Fibroblast of lung (primary cell): ENCODE measurements around the gene B3GLCT. TPM values are rescaled to one million over a fixed set of nuclear protein-coding genes. Genes with fewer than 3 reads are reported as not detected.

Experiments used
- DNase-seq, 2 donors: peaks; one replicate each; pipeline versions ENCODE4 v3.0.0 to v3.0.0-alpha.2; 2010; ENCODE audit warnings: low read depth in 2 of 2
- H2AFZ ChIP-seq: 2 replicates; pipeline ENCODE4 v1.5.1; 2012; ENCODE audit warnings: low read length, control low read depth, inconsistent platforms
- H3K27ac ChIP-seq: 2 replicates; pipeline ENCODE4 v1.5.1; 2011; ENCODE audit warnings: low read length, control low read depth; ENCODE audit not compliant: insufficient read depth
- H3K27me3 ChIP-seq: 2 replicates; pipeline ENCODE4 v1.5.1; 2011; ENCODE audit warnings: mild to moderate bottlenecking, low read length; ENCODE audit not compliant: control insufficient read depth, insufficient read depth
- H3K36me3 ChIP-seq: 2 replicates; pipeline ENCODE4 v1.5.1; 2011; ENCODE audit warnings: low read length; ENCODE audit not compliant: control insufficient read depth, insufficient read depth
- H3K4me1 ChIP-seq: 2 replicates; pipeline ENCODE4 v1.5.1; 2011; ENCODE audit warnings: low read length; ENCODE audit not compliant: control insufficient read depth, insufficient read depth; ENCODE audit errors: extremely low read depth
- H3K4me2 ChIP-seq: 2 replicates; pipeline ENCODE4 v1.5.1; 2011; ENCODE audit warnings: low read length, control low read depth; ENCODE audit not compliant: insufficient read depth; ENCODE audit errors: extremely low read depth
- H3K4me3 ChIP-seq, 4 experiments: fragments of 200-600 bp in 1 of 4; sonication (generic) in 1 of 4; replicated peaks in 1 of 4; 2 replicates each; pipeline ENCODE4 v1.5.1; 2011 to 2016; ENCODE audit warnings: low read length in 4 of 4, low read depth in 3 of 4, mild to moderate bottlenecking in 3 of 4, control low read depth in 2 of 4, inconsistent platforms in 1 of 4, mixed read lengths in 1 of 4; ENCODE audit not compliant: insufficient read depth in 1 of 4; ENCODE audit errors: control extremely low read depth in 1 of 4
- H3K79me2 ChIP-seq: 2 replicates; pipeline ENCODE4 v1.5.1; 2012; ENCODE audit warnings: mild to moderate bottlenecking, low read length, inconsistent platforms; ENCODE audit not compliant: control insufficient read depth, insufficient read depth
- H3K9ac ChIP-seq: 2 replicates; pipeline ENCODE4 v1.5.1; 2011; ENCODE audit warnings: mild to moderate bottlenecking, low read length, control low read depth; ENCODE audit not compliant: insufficient read depth
- H3K9me3 ChIP-seq: 2 replicates; pipeline ENCODE4 v1.5.1; 2012; ENCODE audit warnings: low read depth, low read length; ENCODE audit not compliant: control insufficient read depth, insufficient read depth
- H4K20me1 ChIP-seq: 2 replicates; pipeline ENCODE4 v1.5.1; 2011; ENCODE audit warnings: low read length; ENCODE audit not compliant: control insufficient read depth, insufficient read depth; ENCODE audit errors: extremely low read depth
- CTCF ChIP-seq, 2 donors: IDR thresholded peaks in 1 of 2; conservative IDR thresholded peaks in 1 of 2; 1 replicate in 1 of 2; 2 replicates in 1 of 2; pipeline ENCODE4 v1.5.1; 2011 to 2012; ENCODE audit warnings: low read length in 2 of 2, control low read depth in 1 of 2, inconsistent platforms in 1 of 2, low read depth in 1 of 2, mild to moderate bottlenecking in 1 of 2
- EZH2 ChIP-seq: IDR thresholded peaks from 2 replicates; pipeline ENCODE4 v1.5.1; 2012; ENCODE audit warnings: low read length, control low read depth, mild to moderate bottlenecking; ENCODE audit errors: missing control alignments
- polyA plus RNA-seq, 2 donors: library from polyadenylated mRNA; depleted of rRNA in 1 of 2; stranded (reverse) in 1 of 2; unstranded in 1 of 2; fragments of >200 nt; gene quantifications; 2 replicates each; pipeline ENCODE4 v1.2.1, GENCODE V29; 2011 to 2012; ENCODE audit warnings: missing spikeins in 1 of 2
- total RNA-seq: library from RNA; depleted of rRNA; stranded (reverse); fragments of >200 nt; gene quantifications from 2 replicates; pipeline ENCODE4 v1.2.1, GENCODE V29; 2014

The B3GLCT gene
- total and polyA plus RNA-seq, 2 donors (not counting 1 experiment from before 2014, with no cell fraction given), result 4.4 to 7.8 TPM

DNA sequence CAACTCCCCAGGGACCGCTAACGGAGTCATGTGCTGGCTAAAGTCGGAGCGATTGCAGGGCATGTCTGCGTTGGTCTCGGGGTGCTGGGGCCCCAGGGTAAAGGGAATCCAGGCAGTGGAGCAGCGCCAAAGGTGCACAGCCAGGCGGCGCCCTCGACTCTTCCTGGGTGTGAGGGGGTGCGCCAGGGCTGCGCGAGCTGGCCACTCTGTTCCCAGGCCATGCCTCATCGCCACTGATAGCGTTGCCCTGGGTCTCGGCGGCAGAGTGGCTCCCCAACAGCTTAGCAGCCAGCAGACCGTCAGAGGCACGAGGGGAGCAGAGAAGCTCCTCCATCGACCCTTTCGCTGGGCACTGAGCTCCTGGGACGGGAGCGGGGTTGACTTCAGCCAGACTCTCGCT lies 152.7 kb downstream of the B3GLCT start:
- no peak overlapping the region for H3K4me2 ChIP-seq
- no peaks in the 10 kb centered on the region for H3K9me3 ChIP-seq
- H4K20me1 ChIP-seq, result no peaks in the 10 kb centered on the region
- H3K4me1 ChIP-seq, result no peaks in the 10 kb centered on the region
- no peak overlapping the region for H2AFZ ChIP-seq
- no peaks in the 10 kb centered on the region for H3K36me3 ChIP-seq
- peaks cover 15% of the 10 kb centered on the region for H3K27me3 ChIP-seq
- no peak for DNase-seq
- no peaks in the 10 kb centered on the region for H3K79me2 ChIP-seq
- H3K9ac ChIP-seq, result no peak overlapping the region
- no peak for TF ChIP-seq CTCF (conservative IDR thresholded peaks at IDR 0.05 in 1 of 2, IDR thresholded peaks at IDR 0.05 in 1 of 2; ENCODE audit: low read depth in 1 of 2, low read length in 2 of 2)
- H3K27ac ChIP-seq, result no peak overlapping the region
- no peak overlapping the region for H3K4me3 ChIP-seq

DNA sequence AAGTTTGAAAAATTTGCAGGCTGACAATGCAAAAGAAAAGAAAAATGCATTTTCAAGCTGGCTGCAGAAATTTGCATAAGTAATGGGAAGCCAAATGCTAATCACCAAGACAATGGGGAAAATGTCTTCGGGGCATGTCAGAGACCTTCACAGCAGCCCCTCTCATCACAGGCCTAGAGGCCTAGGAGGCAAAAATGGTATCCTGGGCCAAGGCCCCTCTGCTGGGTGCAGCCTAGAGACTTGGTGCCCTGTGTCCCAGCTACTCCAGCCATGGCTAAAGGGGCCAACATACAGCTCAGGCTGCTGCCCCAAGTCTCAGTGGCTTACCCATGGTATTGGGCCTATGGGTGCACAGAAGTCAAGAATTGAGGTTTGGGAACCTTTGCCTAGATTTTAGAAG lies 155.2 kb downstream of the B3GLCT start:
- no peaks in the 10 kb centered on the region for H3K36me3 ChIP-seq
- H3K4me1 ChIP-seq, result no peaks in the 10 kb centered on the region
- H4K20me1 ChIP-seq, result no peaks in the 10 kb centered on the region
- H3K27me3 ChIP-seq, result peaks cover 15% of the 10 kb centered on the region
- DNase-seq, result no peak
- H3K79me2 ChIP-seq, result no peaks in the 10 kb centered on the region
- H3K4me2 ChIP-seq, result no peak overlapping the region
- H2AFZ ChIP-seq, result no peak overlapping the region
- no peaks in the 10 kb centered on the region for H3K9me3 ChIP-seq
- H3K9ac ChIP-seq, result no peak overlapping the region
- TF ChIP-seq CTCF (conservative IDR thresholded peaks at IDR 0.05 in 1 of 2, IDR thresholded peaks at IDR 0.05 in 1 of 2; ENCODE audit: low read depth in 1 of 2, low read length in 2 of 2), result no peak
- no peak for TF ChIP-seq EZH2
- H3K27ac ChIP-seq, result no peak overlapping the region
- no peak overlapping the region for H3K4me3 ChIP-seq

DNA sequence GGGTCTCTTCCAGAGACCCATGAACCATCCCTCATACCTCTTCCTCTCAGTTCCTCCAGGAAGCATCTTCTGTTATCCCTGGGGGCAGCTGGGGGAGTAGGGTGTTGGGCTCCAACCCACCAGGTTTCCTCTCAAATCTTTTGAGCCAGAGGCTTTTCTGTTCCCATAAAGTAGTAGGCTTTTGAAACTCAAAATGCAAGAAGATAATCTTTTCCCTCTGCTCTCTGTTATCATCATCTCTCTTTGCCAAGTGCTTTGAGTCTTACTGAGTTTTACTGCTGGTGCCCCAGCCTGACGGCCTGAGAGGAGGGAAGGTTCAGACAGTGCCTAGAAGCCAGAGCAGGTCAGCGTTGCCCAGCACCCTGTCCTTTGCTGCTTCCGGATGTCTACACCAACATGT lies 157.2 kb downstream of the B3GLCT start:
- H4K20me1 ChIP-seq, result no peaks in the 10 kb centered on the region
- no peak overlapping the region for H3K4me3 ChIP-seq
- no peaks in the 10 kb centered on the region for H3K9me3 ChIP-seq
- TF ChIP-seq EZH2 (no peak), CTCF (conservative IDR thresholded peaks at IDR 0.05 in 1 of 2, IDR thresholded peaks at IDR 0.05 in 1 of 2; ENCODE audit: low read depth in 1 of 2, low read length in 2 of 2) (no peak)
- no peaks in the 10 kb centered on the region for H3K4me1 ChIP-seq
- H3K79me2 ChIP-seq, result no peaks in the 10 kb centered on the region
- no peak for DNase-seq
- no peak overlapping the region for H2AFZ ChIP-seq
- no peak overlapping the region for H3K4me2 ChIP-seq
- H3K27me3 ChIP-seq, result peaks cover 9% of the 10 kb centered on the region
- H3K27ac ChIP-seq, result no peak overlapping the region
- no peak overlapping the region for H3K9ac ChIP-seq
- no peaks in the 10 kb centered on the region for H3K36me3 ChIP-seq
